ENCODE data around the gene INPP5A.
"Not testable (repeated sequence)": the region's sequence is repeated elsewhere in the genome, so short reads cannot be mapped to it uniquely, and the experiment has no call there.

Gene INPP5A

DNA sequence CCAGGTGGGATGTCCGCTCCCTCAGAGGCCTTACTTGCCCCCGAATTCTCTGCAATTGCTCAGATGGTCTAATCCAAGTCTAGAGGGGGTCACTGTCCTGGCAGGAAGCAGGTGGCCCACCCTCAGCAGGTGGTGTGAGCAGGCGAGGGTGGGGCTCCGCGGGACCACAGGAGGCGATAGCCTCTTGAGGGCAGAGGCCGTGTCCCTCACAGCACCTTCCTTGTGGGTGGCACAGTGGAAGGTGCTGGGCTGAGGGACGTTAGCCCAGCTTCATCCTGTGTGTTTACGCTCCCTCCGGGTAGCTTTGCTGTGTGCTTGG lies 38.3 kb upstream of the INPP5A start:
- H3K4me1 ChIP-seq (ENCODE audit: insufficient read depth, insufficient read length), result no peaks in the 10 kb centered on the region
- TF ChIP-seq SUZ12 (IDR thresholded peaks at IDR 0.05; ENCODE audit: extremely low read depth, insufficient read depth, insufficient read length) (no peak), ZNF274 (IDR thresholded peaks at IDR 0.05; ENCODE audit: low read depth, low read length) (no peak), YY1 (IDR thresholded peaks at IDR 0.05; ENCODE audit: insufficient read depth, insufficient read length) (no peak)
- no peaks in the 10 kb centered on the region for H3K36me3 ChIP-seq (ENCODE audit: insufficient read depth, insufficient read length, low read length)
- no peak overlapping the region for H3K9ac ChIP-seq (ENCODE audit: insufficient read length, low read depth)
- H3K9me3 ChIP-seq (ENCODE audit: insufficient read depth, low read length), result no peaks in the 10 kb centered on the region
- DNase-seq (ENCODE audit: low read depth, low spot score), result no peak
- H3K4me3 ChIP-seq (ENCODE audit: insufficient read length, low read depth), result no peak overlapping the region
- peaks cover 17% of the 10 kb centered on the region for H3K27me3 ChIP-seq (ENCODE audit: insufficient read depth, insufficient read length)

GRCh38 chr10:132500781-132501415 lies 36.7 kb upstream of the INPP5A start:
- TF ChIP-seq YY1 (IDR thresholded peaks at IDR 0.05; ENCODE audit: insufficient read depth, insufficient read length), result no peak
- no peak for TF ChIP-seq SUZ12 (IDR thresholded peaks at IDR 0.05; ENCODE audit: extremely low read depth, insufficient read depth, insufficient read length)
- TF ChIP-seq ZNF274 (IDR thresholded peaks at IDR 0.05; ENCODE audit: low read depth, low read length), result no peak
- no peaks in the 10 kb centered on the region for H3K36me3 ChIP-seq (ENCODE audit: insufficient read depth, insufficient read length, low read length)
- DNase-seq (ENCODE audit: low read depth, low spot score), result no peak
- H3K4me3 ChIP-seq (ENCODE audit: insufficient read length, low read depth), result no peak overlapping the region
- peaks cover 17% of the 10 kb centered on the region for H3K27me3 ChIP-seq (ENCODE audit: insufficient read depth, insufficient read length)
- no peaks in the 10 kb centered on the region for H3K9me3 ChIP-seq (ENCODE audit: insufficient read depth, low read length)
- no peak overlapping the region for H3K9ac ChIP-seq (ENCODE audit: insufficient read length, low read depth)
- no peaks in the 10 kb centered on the region for H3K4me1 ChIP-seq (ENCODE audit: insufficient read depth, insufficient read length)

DNA sequence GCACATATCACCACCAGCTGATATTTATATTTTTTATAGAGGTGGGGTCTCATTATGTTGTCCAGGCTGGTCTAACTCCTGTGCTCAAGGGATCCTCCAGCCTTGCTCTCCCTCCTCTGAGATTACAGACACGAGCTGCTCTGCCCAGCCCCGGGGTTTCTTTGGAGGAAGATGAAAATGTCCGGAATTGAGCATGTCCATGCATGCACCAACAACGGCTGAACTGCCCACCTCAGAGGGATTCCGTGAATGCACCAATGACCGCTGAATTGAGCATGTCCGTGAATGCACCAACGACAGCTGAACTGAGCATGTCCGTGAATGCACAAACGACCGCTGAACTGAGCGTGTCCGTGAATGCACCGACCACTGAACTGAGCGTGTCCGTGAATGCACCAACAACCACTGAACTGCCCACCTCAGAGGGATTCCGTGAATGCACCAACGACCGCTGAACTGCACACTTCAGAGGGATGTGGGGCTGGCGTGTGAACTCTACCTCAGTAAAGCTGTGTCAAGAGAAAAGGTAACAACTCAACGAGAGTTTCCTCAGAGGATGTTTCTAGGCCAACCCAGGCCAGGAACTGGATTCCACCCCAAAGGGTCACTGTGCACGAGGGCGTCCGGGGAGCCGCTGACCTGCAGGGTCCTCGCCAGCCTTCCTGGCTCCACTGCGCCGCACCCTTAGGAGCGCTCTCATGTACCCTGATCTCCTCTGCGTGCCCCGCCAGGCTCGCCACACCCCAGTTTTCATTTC lies 34.9 kb upstream of the INPP5A start:
- TF ChIP-seq ZNF274 (IDR thresholded peaks at IDR 0.05; ENCODE audit: low read depth, low read length) (no peak), SUZ12 (IDR thresholded peaks at IDR 0.05; ENCODE audit: extremely low read depth, insufficient read depth, insufficient read length) (no peak), YY1 (IDR thresholded peaks at IDR 0.05; ENCODE audit: insufficient read depth, insufficient read length) (no peak)
- no peak overlapping the region for H3K9ac ChIP-seq (ENCODE audit: insufficient read length, low read depth)
- no peak for DNase-seq (ENCODE audit: low read depth, low spot score)
- H3K27me3 ChIP-seq (ENCODE audit: insufficient read depth, insufficient read length), result peaks cover 9% of the 10 kb centered on the region
- H3K4me3 ChIP-seq (ENCODE audit: insufficient read length, low read depth), result no peak overlapping the region
- H3K9me3 ChIP-seq (ENCODE audit: insufficient read depth, low read length), result no peaks in the 10 kb centered on the region
- no peaks in the 10 kb centered on the region for H3K36me3 ChIP-seq (ENCODE audit: insufficient read depth, insufficient read length, low read length)
- no peaks in the 10 kb centered on the region for H3K4me1 ChIP-seq (ENCODE audit: insufficient read depth, insufficient read length)

- TF ChIP-seq SUZ12 (IDR thresholded peaks at IDR 0.05; ENCODE audit: extremely low read depth, insufficient read depth, insufficient read length) (no peak), YY1 (IDR thresholded peaks at IDR 0.05; ENCODE audit: insufficient read depth, insufficient read length) (no peak), ZNF274 (IDR thresholded peaks at IDR 0.05; ENCODE audit: low read depth, low read length) (no peak)
- no peak overlapping the region for H3K4me3 ChIP-seq (ENCODE audit: insufficient read length, low read depth)
- H3K4me1 ChIP-seq (ENCODE audit: insufficient read depth, insufficient read length), result no peaks in the 10 kb centered on the region
- H3K9ac ChIP-seq (ENCODE audit: insufficient read length, low read depth), result no peak overlapping the region
- no peak for DNase-seq (ENCODE audit: low read depth, low spot score)
- H3K36me3 ChIP-seq (ENCODE audit: insufficient read depth, insufficient read length, low read length), result no peaks in the 10 kb centered on the region
- peaks cover 9% of the 10 kb centered on the region for H3K27me3 ChIP-seq (ENCODE audit: insufficient read depth, insufficient read length)
- H3K9me3 ChIP-seq (ENCODE audit: insufficient read depth, low read length), result no peaks in the 10 kb centered on the region
These were observed 33.8 kb upstream of the INPP5A start for GRCh38 chr10:132503581-132504421.

DNA sequence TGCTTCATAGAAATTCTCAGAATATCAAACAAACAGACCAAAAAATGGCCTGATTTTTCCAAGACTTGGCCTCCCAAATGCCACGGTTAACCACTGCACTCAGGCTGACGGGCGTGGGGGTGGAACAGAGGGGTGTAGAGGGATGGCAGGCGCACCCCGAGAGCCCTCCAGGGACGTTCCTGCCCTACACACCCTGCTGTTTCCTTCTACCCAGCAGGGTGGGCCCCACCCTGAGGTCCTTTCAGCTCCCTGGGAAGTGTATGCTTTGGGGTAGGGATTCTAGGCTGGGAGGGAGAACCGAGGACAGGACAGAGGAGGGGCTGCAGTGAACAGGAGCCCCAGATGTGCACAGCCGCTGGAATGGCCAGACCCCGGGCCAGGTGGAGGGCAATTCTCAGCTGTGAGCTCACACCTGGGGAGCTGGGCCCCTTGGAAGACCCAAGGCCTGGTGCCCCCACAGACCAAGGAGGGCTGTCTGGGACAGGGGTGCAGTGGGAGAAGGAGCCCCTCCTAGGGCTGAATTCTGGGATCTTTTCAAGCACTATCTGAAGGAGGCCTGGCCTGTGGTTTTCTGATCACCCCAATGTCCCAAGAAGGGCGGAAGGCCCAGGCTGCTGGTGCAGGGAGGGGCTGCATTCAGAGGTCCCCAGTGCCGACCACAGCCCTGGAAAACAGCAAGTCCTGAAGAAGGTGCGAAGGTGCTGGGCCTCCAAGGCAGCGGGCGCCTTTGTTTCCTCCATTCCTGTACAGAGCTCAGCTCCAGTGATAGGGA lies 32.9 kb upstream of the INPP5A start:
- TF ChIP-seq ZNF274 (IDR thresholded peaks at IDR 0.05; ENCODE audit: low read depth, low read length) (no peak), SUZ12 (IDR thresholded peaks at IDR 0.05; ENCODE audit: extremely low read depth, insufficient read depth, insufficient read length) (no peak), YY1 (IDR thresholded peaks at IDR 0.05; ENCODE audit: insufficient read depth, insufficient read length) (no peak)
- H3K9ac ChIP-seq (ENCODE audit: insufficient read length, low read depth), result no peak overlapping the region
- H3K4me3 ChIP-seq (ENCODE audit: insufficient read length, low read depth), result no peak overlapping the region
- no peaks in the 10 kb centered on the region for H3K36me3 ChIP-seq (ENCODE audit: insufficient read depth, insufficient read length, low read length)
- peaks cover 9% of the 10 kb centered on the region for H3K27me3 ChIP-seq (ENCODE audit: insufficient read depth, insufficient read length)
- no peaks in the 10 kb centered on the region for H3K9me3 ChIP-seq (ENCODE audit: insufficient read depth, low read length)
- H3K4me1 ChIP-seq (ENCODE audit: insufficient read depth, insufficient read length), result peaks cover under 1% of the 10 kb centered on the region
- no peak for DNase-seq (ENCODE audit: low read depth, low spot score)

DNA sequence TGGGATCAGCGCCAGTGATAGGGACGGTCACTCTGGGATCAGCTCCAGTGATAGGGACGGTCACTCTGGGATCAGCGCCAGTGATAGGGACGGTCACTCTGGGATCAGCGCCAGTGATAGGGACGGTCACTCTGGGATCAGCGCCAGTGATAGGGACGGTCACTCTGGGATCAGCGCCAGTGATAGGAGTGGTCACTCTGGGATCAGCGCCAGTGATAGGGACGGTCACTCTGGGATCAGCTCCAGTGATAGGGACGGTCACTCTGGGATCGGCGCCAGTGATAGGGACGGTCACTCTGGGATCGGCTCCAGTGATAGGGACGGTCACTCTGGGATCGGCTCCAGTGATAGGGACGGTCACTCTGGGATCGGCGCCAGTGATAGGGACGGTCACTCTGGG lies 32.0 kb upstream of the INPP5A start:
- H3K27me3 ChIP-seq (ENCODE audit: insufficient read depth, insufficient read length); H3K9ac ChIP-seq (ENCODE audit: insufficient read length, low read depth); H3K4me3 ChIP-seq (ENCODE audit: insufficient read length, low read depth); H3K9me3 ChIP-seq (ENCODE audit: insufficient read depth, low read length); H3K36me3 ChIP-seq (ENCODE audit: insufficient read depth, insufficient read length, low read length); H3K4me1 ChIP-seq (ENCODE audit: insufficient read depth, insufficient read length); DNase-seq (ENCODE audit: low read depth, low spot score): not testable (repeated sequence)
